ENCODE data around the gene CLRN1. TPM values are rescaled to one million over a fixed set of nuclear protein-coding genes. Genes with fewer than 3 reads are reported as not detected.

The CLRN1 gene
- total RNA-seq, 1 experiment from 2014 or later, result not detected

DNA sequence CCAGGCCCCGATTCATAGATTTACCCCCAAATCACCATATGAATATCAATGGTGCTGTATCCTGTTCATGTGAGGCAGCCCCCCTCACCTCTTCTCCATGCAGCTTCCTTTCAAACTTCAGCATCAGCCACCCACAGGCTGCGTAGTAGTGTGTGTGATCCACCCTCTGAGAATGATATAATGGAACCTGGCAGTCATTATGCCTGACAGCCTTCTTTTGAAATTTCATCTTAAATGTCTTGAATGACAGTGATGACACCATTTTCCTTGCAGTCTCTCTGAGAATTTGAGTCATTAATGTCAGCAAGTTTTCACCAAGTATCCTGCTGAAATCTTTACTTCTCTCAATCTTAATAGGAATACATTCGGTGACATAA lies 3.5 kb upstream of the CLRN1 start:
- no peak for DNase-seq (ENCODE audit: low read depth)

DNA sequence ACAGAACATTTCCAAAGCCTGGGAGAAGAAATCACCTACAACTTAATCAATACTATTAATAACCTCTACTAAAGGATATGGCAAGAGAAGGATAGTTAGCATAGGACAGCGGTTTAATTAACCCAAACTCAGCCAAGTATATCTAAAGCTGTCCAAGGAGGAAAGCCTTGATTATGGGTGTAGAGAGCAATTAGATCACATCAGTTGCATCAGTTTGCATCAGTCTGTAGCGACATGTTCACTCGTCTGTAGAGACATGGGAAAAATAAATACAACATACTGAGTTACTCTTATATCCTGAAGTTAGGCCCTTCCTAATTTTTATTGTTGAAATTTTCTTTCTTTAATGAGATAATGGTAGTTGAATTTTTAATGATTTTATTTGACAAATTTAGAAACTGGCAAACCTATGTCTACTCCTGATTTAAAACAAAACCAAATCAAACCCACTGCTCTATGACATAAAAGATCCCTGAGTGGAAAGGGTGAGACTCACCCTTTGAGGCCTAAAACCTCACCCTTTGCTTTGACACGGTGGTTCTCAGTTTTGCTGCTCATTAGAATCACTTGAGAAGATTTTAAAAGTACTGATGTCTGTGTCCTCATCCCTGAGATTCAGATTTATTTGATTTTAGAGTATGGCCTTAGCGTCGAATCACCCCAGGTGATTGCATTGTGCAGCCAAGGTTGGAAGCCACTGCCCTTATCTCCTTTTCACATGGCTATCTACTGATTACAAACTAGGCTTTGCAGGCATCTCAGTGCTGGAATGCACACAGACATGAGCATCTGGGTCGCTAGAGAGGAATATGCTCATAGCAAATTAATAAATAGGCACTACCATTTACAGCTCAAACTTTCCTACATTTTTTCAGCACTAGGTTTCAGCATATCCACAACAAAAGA lies 2.8 kb upstream of the CLRN1 start:
- no peak for DNase-seq (ENCODE audit: low read depth)

DNA sequence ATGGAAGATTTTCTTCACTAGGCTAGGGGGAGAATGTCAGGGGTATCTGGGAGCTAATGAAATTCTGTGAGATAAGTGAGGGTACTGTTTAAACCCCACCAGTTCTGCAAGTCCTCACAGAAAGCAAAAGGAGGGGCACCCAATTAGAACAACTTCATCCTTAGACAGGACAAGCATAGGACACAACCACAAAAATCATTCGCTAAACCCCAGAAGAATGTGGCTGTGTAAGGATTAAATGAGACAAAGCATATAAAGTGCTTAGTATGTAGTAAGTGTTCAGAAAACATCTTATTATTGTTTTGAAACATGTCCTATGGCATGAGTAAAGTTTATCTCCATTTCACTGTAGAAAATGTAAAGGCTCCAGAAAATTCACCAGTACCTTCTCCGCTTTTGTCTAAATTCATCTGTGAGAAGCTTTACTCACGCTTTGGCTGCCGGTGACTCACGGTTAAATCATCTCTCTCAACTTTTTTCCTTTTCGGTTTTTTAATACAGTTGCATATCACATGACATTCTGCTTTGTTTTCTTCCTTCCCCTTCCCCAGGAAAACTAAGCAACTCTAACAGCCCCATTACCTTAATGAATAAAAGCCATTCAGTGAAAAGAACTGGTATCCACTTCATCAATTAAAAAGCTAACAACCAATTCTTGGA lies 1.7 kb downstream of the CLRN1 start:
- peak; percentile 65 for DNase-seq (ENCODE audit: low read depth)

DNA sequence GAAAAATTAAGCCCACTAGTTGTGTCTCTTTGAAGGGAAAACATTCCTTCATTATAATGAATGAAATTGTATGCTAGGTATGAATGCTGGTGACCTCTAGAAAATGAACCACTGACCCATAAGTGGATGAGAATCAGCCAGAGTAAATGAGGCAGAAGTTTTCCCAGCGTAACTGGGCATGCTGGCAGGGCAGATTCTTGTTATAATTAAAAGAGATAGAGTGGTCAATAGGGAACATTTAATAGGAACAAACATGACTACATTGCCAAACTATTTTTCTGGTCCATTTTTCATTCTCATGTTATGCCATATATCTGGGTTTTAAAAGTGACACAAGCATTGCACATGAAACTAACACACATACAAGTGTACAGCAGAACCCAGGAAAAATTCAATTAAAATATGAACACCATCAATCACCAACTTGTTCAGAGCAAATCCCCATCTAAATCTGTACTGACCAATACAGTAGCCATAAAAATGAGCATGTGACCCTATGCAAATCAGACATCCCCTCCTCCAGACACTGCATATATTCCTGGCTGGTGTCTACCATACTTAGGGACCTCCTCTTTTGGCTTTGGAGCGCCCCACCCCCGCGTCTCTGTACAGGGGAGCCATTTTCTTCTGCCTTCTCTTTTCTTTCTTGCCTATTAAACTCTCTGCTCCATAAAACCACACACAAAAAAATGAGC lies 4.0 kb downstream of the CLRN1 start:
- DNase-seq (ENCODE audit: low read depth), result no peak

DNA sequence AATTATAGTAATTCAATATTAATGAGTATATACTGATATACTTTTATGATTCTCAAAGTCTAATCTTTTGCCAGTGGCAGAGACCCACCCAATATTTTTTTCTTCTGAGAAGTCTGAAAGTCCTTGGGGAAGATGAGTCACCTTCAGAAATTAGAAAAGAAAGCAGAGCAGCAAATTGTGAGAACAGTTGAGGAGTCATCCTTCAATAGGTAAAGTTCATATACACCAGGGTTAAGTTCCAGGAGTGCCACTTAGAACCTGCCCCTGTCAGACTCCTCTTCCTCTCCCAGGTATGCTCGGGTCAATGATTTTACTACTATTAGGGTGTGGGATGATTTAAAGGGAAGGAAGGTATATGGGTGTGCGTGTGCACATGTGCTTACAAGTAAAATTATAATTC lies 7.1 kb downstream of the CLRN1 start:
- no peak for DNase-seq (ENCODE audit: low read depth)

DNA sequence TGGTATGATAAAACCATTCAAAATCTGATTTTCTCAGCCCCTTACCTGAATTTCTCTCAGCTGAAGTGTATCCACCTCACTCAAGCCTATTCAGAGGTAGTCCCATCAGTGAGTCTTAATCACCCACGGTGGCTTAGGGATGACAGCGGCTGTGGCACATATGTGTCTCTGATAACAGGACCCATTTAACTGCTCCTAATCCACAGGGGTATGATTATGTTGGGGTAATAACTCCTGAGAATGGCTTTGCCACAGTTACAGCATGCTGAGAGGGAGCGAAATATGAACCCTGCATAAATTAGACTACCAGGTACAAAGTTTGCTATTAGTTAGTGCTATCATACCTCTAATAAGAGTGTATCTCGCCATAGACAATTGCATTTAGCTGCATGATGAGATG lies 10.6 kb downstream of the CLRN1 start:
- DNase-seq (ENCODE audit: low read depth), result no peak

DNA sequence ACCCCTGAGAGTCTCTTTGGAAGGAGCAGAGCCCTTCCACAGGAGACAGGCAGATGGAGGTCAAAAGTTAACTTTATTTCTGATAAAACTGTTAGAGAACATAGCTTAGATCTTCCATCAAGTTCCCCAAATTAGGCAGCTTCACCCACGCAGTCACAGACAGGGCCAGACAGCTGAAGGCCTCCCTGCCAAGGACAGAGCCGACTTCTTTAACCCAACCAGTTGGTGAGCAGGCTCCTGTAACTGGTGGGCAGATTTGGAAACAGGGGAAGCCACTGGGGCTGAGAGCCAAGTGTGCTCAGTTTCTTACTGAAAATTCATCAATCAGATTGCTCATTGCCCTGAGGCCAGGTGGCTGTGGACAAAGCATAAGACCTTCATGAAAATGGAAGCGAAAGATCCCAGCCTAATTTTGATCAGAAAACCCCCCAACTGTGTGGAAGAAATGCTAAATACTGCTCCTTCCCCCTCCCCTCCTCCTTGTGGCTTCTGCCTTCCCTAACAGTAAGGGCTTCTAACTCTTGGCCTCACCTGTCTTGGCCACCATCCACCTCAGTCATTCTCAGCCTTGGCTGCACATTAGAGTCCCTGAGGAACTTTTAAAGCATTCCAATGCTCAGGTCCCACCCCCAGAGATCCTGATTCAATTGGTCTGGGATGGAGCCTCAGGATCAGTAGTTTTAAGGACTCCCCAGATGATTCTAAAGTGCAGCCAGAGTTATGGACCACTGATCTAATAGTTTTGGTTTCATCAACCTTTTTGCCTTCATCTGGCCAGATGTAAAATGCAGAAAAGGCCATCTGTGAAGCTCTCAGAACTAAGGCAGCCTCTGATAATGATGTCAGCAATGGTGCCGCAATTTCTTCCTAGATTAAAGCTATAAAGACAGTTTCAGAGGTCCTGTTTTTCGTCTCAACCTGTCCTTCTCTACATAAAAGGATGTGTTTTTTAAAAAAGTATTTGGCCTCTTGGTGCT lies 11.5 kb downstream of the CLRN1 start:
- DNase-seq (ENCODE audit: low read depth), result no peak

DNA sequence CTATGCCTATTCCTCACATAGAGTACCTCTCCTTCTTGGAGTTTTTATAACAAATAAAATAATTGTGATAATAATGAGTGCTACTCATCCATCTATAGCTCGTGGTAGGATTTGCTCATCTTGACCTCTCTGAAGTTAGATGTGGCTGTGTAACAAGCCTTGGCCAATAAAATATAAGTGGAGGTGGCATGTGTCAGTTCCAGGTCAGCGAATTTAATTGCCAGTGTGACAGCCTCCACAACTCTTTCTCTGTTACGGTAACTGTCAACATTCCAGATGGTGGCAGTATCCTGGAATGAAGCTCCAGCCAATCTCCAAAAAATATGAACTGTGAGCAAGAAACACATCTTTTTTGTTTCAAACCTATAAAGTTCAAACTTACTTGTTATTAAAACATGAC lies 13.8 kb downstream of the CLRN1 start:
- no peak for DNase-seq (ENCODE audit: low read depth)

DNA sequence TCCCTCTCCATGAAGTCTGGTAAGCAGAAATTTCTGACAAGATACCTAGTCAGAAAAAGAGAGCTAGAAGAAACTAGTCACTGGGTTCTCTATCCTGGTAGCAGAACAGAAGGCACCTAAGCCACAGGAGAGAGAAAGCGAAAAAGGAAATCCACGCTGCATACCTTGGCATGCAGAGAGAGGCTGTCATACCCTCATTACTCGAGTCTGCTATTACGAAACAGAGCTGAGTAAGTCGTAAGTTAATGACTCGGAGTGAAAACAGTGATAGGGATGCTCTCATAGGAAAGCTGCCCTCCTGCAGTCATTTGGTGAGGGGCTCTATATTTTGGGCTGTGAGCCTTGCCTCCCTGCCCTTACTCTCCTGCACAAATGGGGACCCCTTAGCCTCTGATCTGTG lies 16.2 kb downstream of the CLRN1 start:
- DNase-seq (ENCODE audit: low read depth), result peak; percentile 8

DNA sequence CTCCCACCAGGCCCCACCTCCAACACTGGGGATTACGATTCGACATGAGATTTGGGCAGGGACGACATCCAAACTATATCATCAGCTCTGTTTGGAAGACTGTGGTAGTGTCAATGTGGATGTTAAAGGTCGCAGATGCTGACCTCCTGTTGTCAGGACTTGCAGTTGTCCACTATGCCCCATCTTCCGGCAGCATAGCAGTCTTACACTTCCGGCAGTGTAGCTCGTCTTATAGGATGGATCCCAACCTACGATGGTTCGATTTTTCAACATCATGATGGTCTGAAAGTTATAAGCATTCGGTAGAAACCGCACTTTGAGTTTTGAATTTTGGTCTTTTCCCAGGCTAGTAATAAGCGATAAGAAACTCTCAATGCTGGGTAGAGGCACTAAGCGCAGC lies 20.6 kb downstream of the CLRN1 start:
- DNase-seq (ENCODE audit: low read depth), result no peak

DNA sequence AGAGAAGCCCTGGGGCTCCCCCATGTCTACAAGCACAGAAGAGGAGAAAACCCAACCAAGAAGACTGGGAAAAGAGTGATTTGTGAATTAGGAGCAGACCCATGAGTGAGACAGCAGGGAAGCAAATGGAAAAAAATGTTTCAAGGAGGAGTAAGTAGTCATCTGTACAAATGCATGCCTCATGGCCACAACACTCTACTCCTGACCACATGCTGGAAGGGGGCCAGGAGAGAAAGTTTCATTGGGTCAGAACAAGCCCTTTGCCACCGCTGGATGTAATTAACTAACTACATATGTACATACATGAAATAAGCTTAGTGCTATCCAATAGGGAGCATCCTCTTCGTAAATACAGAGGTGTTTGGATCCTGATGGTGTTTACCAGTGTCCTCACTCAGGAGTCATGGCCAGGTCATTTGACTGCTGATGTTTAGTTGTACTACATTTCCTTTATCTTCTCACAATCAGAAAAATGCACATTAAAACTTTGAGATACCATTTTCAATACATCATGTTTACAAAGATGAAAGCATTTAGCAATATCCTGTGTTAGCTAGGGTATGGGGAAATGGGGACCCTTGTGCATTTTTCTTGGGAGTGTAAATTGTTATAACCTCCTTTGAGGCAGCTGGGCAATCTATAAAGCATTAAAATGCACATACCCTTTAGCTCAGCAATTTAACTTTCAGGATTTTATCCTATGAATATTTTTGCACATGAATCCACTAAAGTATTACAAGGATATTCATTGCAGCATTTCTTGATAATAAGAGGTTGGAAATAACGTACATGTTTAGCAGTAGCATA lies 27.1 kb downstream of the CLRN1 start:
- DNase-seq (ENCODE audit: low read depth), result peak; percentile 51

DNA sequence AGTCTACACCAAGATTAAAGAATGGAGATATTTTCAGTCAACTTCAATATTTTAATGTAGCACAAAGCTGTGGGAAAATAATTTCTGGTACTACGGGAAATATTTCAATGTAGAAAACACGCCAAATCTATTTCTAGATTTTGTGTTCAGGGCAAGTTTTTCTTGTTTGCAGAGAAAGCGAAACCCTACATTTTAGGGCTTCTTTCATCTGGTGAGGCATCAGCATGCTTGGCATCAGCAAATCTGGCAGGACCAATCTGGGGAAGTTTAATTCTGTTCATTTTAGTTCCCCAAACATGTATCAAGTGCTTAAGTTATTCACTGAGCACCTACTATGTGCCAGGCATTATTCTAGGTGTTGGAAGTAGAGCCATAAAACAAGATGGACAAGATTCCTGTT lies 30.3 kb downstream of the CLRN1 start:
- DNase-seq (ENCODE audit: low read depth), result no peak

DNA sequence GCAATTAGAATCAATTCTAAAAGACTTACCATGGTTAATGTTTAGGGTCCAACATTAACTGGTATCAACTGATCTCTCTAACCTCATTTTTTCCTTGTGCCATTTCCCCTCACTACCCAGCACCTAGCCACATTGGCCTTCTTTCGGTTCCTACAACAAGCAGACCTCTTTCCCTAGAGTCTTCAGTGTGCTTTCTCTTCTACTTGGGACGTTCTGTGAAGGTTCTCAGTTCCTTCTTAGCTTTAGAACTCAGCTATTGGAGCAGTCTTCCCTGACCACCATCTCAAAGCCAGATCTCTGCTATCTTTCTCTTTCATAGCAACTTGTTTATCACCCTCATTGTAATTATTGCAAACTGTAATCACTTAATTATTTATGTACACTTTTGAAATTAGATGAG lies 35.8 kb downstream of the CLRN1 start:
- DNase-seq (ENCODE audit: low read depth), result no peak

DNA sequence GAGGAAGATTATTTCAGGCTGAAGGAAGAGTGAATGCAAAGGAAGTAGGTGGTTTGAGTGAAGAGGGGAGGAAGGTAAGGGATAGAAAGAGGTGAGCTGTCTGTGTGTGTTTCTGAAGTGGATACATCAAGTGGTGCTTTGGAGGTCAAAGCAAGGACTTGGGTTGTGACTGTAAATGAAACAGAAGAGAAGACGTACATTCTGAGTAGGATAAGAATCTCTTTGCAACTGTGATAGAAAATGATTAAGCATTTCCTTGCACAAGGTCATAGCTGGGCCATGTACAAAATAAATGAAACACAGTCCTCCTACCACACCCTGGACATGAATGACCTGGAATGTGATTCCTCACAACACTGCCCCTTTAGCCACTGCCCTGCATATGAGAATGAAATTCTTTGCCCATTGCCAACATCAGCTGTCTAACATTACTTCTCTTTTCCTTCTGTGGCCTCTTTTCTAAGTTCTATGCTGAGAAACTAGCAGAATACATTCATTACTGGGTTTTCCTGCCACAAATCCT lies 39.0 kb downstream of the CLRN1 start:
- DNase-seq (ENCODE audit: low read depth), result no peak

DNA sequence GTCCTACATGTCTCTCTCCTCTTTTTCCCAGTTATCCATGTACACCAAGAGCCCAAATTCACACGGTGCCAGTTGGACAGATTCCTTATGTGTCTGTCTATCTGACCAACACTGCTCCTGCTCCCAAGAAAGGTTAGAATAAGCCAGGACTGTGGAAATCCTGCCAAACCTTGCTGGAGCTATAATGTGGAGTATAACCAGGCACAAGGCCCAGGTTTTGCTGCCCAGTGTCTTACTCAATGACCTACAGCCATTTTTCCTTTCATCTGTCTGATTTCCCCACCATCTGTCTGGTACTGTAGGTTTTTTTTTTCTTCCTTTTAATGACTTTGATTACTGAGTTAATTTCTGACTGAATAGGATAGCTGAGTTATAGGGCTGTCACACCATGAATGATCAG lies 40.8 kb downstream of the CLRN1 start:
- DNase-seq (ENCODE audit: low read depth), result no peak

DNA sequence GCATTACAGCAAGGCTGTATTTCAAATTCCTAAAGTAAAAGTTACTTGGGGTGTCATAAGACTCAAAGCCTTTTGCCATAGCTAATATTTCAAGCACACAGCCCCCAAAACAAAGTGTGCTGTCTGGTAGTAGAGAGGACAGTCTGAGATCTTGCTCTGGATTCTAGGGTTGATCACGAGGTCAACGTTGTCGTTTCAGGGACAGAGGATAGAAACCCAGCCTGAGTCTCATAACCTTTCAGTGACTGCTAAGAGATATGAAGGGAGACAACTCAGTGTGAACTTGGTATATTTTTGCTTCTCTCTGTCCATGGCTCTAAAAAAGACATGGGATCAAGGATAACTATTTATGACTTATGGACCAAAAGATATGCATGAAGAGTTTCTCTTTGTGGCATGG lies 41.7 kb downstream of the CLRN1 start:
- no peak for DNase-seq (ENCODE audit: low read depth)

DNA sequence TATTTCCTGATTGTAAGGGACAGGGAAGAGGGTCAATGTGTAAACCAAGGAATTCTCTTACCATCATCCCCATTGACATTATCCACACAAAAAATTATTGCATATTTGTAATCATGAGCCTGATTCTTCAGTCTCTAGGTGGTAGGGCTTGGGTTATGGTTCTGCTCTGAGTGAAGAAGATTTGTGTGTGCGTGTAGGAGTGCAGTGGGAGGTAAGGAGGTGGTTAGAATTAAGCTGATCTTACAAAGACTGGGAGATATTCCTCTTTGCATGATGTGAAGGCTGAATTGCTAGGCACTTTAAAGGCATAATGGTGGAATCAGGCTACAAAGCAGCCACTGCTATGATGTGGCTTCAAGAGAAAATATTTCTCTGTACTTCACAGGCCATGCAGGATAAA lies 44.3 kb downstream of the CLRN1 start:
- DNase-seq (ENCODE audit: low read depth), result no peak

DNA sequence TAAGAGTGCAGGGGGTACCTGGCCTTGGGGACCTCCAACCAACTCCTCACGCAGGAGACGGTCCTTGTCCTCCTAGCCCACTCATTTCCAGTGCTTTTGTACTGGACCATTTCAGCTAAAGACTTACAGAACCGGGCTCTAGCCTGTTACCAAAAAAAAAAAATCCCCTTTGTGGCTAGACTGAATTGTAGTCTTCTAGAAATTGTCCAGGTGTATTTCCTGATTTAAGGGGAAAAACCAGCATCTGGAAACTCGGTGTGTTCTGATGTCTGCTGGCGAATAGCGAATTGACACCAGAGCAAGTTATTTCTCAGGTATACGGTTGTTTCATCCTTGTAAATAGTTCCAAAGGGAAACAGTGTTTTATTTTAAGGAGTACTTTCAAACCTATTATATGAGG lies 46.2 kb downstream of the CLRN1 start:
- DNase-seq (ENCODE audit: low read depth), result no peak

DNA sequence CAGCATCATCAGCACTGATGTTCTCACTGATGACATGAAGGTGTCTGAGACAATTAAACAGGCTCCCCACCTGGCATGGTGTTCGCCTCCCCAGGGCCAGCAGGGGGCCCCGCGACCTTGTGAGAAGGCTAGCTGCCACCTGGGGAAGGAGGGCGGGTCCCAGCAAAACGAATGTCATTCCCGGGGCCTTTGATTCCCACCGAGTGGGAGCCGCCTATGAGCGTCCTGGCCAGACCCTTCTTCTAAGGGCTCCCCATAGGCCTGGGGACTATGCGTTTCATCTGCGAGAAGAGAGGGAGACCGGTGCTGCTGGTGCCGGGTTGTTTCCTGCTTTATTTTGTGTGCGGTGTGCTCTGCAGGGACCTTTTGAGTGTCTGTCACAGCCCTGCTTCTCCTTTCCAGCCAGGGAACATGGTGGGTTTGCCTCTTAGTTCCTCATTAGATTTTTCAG lies 46.8 kb downstream of the CLRN1 start:
- no peak for DNase-seq (ENCODE audit: low read depth)

DNA sequence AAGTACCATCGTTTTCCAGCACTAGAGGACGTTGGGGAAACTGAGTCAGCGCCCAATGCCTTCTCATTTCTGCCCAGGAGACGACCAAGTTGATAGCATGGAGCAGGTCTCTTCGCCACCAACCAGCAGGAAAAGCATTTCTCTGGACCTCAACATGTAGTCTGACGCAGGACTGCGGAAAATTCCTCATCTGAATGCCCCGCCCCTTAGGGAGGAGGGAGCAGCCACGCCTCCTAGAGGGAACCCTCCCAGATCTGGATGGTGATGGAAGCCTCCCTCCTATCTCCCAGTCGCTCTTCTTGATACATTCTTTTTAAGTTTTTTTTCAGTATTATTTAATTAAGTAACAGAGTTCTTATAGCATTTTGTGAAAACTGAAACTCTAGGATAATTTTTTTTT lies 49.9 kb downstream of the CLRN1 start:
- no peak for DNase-seq (ENCODE audit: low read depth)
